ENCODE measurements around the gene RCAN2.
A peak's percentile ranks its signal among the peaks of the same experiment; 100 is the strongest.

The RCAN2 gene

GRCh38 chr6:46377209-46377608 lies 114.0 kb downstream of the RCAN2 start:
- Histone ChIP-seq H3K27me3 (ENCODE audit: control insufficient read depth in 2 of 2, insufficient read depth in 2 of 2, low read length in 2 of 2) (no peaks in the 10 kb centered on the region), H3K4me1 (ENCODE audit: control insufficient read depth in 2 of 2, insufficient read depth in 2 of 2, low read length in 2 of 2) (peaks cover 4 to 12% of the 10 kb centered on the region in 2 donors), H3K27ac (ENCODE audit: low read depth in 2 of 2, low read length in 2 of 2) (no peak overlapping the region), H3K36me3 (ENCODE audit: control insufficient read depth in 2 of 2, insufficient read depth in 2 of 2, low read length in 2 of 2) (no peaks in the 10 kb centered on the region), H3K9ac (ENCODE audit: low read depth in 1 of 2, low read length in 2 of 2) (no peak overlapping the region), H3K4me3 (ENCODE audit: low read length in 2 of 2) (no peak overlapping the region), H3K9me3 (ENCODE audit: control insufficient read depth in 2 of 2, low read length in 2 of 2) (no peaks in the 10 kb centered on the region)

- Histone ChIP-seq H3K27me3 (ENCODE audit: control insufficient read depth in 2 of 2, insufficient read depth in 2 of 2, low read length in 2 of 2) (no peaks in the 10 kb centered on the region), H3K27ac (ENCODE audit: low read depth in 2 of 2, low read length in 2 of 2) (no peak overlapping the region), H3K36me3 (ENCODE audit: control insufficient read depth in 2 of 2, insufficient read depth in 2 of 2, low read length in 2 of 2) (no peaks in the 10 kb centered on the region), H3K4me1 (ENCODE audit: control insufficient read depth in 2 of 2, insufficient read depth in 2 of 2, low read length in 2 of 2) (peaks cover 4 to 12% of the 10 kb centered on the region in 2 donors), H3K4me3 (ENCODE audit: low read length in 2 of 2) (no peak overlapping the region), H3K9me3 (ENCODE audit: control insufficient read depth in 2 of 2, low read length in 2 of 2) (no peaks in the 10 kb centered on the region), H3K9ac (ENCODE audit: low read depth in 1 of 2, low read length in 2 of 2) (no peak overlapping the region)
These were observed 114.6 kb downstream of the RCAN2 start for GRCh38 chr6:46376562-46377061.

GRCh38 chr6:46370622-46371021 lies 120.6 kb downstream of the RCAN2 start:
- H3K4me1 ChIP-seq (ENCODE audit: control insufficient read depth in 2 of 2, insufficient read depth in 2 of 2, low read length in 2 of 2): no peaks in the 10 kb centered on the region
- H3K36me3 ChIP-seq (ENCODE audit: control insufficient read depth in 2 of 2, insufficient read depth in 2 of 2, low read length in 2 of 2): no peaks in the 10 kb centered on the region
- H3K27me3 ChIP-seq (ENCODE audit: control insufficient read depth in 2 of 2, insufficient read depth in 2 of 2, low read length in 2 of 2): no peaks in the 10 kb centered on the region
- H3K9ac ChIP-seq (ENCODE audit: low read depth in 1 of 2, low read length in 2 of 2): no peak overlapping the region
- no peak overlapping the region for H3K4me3 ChIP-seq (ENCODE audit: low read length in 2 of 2)
- no peak overlapping the region for H3K27ac ChIP-seq (ENCODE audit: low read depth in 2 of 2, low read length in 2 of 2)
- no peaks in the 10 kb centered on the region for H3K9me3 ChIP-seq (ENCODE audit: control insufficient read depth in 2 of 2, low read length in 2 of 2)

GRCh38 chr6:46368169-46368536 lies 123.1 kb downstream of the RCAN2 start:
- no peaks in the 10 kb centered on the region for H3K4me1 ChIP-seq (ENCODE audit: control insufficient read depth in 2 of 2, insufficient read depth in 2 of 2, low read length in 2 of 2)
- no peaks in the 10 kb centered on the region for H3K27me3 ChIP-seq (ENCODE audit: control insufficient read depth in 2 of 2, insufficient read depth in 2 of 2, low read length in 2 of 2)
- no peak overlapping the region for H3K27ac ChIP-seq (ENCODE audit: low read depth in 2 of 2, low read length in 2 of 2)

DNA sequence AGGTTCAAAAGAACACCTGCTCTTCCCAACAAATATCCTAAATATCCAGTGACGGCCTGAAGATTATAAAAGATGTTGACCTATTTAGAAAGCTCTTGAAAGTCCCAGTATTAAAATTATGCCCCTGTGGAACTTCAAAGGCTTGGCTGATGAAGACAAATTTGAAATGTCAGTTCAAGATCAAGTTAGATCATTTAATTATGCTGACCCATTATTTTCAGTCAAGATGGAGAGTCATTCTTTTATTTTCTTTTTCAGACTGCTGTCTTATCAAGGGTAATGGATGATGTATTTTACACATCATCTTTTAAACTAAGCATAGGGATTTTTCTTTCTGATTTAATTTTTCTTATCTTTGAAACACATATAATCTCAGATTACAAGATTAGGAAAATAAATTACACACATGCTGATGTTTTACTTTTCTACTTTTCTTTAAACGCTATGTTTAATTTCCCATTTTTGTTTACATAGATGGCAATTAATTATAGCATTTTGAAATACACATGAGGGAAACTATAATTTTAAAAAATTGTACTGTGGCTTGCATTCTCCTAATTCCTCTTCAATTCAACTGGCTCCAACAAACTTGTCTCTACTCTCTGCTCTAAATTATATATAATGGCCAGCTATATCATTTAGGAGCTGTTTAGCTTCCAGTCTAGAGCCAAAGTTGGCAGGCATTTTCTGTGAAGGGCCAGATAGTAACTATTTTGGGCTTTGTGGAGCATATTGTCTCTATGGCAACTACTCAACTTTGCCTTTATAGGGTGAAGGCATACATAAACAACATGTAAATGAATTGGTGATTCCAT lies 123.7 kb downstream of the RCAN2 start:
- Histone ChIP-seq H3K27me3 (ENCODE audit: control insufficient read depth in 2 of 2, insufficient read depth in 2 of 2, low read length in 2 of 2) (no peaks in the 10 kb centered on the region), H3K9me3 (ENCODE audit: control insufficient read depth in 2 of 2, low read length in 2 of 2) (no peaks in the 10 kb centered on the region), H3K36me3 (ENCODE audit: control insufficient read depth in 2 of 2, insufficient read depth in 2 of 2, low read length in 2 of 2) (no peaks in the 10 kb centered on the region), H3K4me3 (ENCODE audit: low read length in 2 of 2) (no peak overlapping the region), H3K27ac (ENCODE audit: low read depth in 2 of 2, low read length in 2 of 2) (no peak overlapping the region), H3K4me1 (ENCODE audit: control insufficient read depth in 2 of 2, insufficient read depth in 2 of 2, low read length in 2 of 2) (no peaks in the 10 kb centered on the region), H3K9ac (ENCODE audit: low read depth in 1 of 2, low read length in 2 of 2) (no peak overlapping the region)

More at GRCh38 chr6:46368169-46368536, 123.1 kb downstream of the RCAN2 start:
- Histone ChIP-seq H3K36me3 (ENCODE audit: control insufficient read depth in 2 of 2, insufficient read depth in 2 of 2, low read length in 2 of 2) (no peaks in the 10 kb centered on the region), H3K9me3 (ENCODE audit: control insufficient read depth in 2 of 2, low read length in 2 of 2) (no peaks in the 10 kb centered on the region), H3K4me3 (ENCODE audit: low read length in 2 of 2) (no peak overlapping the region), H3K9ac (ENCODE audit: low read depth in 1 of 2, low read length in 2 of 2) (no peak overlapping the region)

DNA sequence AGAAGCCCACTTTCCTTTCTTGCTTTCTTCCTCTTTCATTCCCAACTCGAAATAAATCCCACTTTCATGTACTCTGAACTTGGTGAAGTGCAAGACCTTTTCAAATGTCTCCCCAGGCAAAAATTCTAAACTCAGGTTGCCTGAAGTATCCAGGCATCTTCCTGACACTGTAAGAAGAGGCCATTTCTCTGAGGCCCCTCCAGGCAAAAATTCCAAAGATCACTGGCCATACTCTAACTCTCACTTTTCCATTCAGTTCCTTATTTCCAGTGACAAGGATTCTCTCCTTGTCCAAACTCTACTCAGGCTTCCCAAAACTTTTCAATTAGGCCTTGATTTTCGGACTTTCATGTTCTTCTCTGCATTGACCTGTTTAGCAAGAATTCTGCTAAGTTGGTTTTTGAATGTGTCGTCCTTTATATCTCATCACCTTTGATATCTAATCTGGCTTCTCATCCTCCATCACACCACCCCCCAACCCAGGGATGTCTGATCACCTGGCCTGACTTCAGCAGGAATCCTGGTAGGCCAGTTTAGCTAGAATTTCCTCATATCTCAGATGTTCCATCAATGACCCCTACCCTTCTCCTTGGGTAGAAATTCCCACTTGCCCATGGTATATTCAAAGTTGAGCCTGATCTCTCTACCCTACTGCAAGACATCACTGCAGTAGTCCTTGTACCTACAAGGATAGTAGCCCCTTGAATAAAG lies 124.9 kb downstream of the RCAN2 start:
- no peaks in the 10 kb centered on the region for H3K4me1 ChIP-seq (ENCODE audit: control insufficient read depth in 2 of 2, insufficient read depth in 2 of 2, low read length in 2 of 2)
- H3K9me3 ChIP-seq (ENCODE audit: control insufficient read depth in 2 of 2, low read length in 2 of 2): no peaks in the 10 kb centered on the region

GRCh38 chr6:46357591-46357990 lies 133.7 kb downstream of the RCAN2 start:
- Histone ChIP-seq H3K4me1 (ENCODE audit: control insufficient read depth in 2 of 2, insufficient read depth in 2 of 2, low read length in 2 of 2) (no peaks in the 10 kb centered on the region), H3K27me3 (ENCODE audit: control insufficient read depth in 2 of 2, insufficient read depth in 2 of 2, low read length in 2 of 2) (no peaks in the 10 kb centered on the region), H3K36me3 (ENCODE audit: control insufficient read depth in 2 of 2, insufficient read depth in 2 of 2, low read length in 2 of 2) (no peaks in the 10 kb centered on the region), H3K27ac (ENCODE audit: low read depth in 2 of 2, low read length in 2 of 2) (no peak overlapping the region), H3K9me3 (ENCODE audit: control insufficient read depth in 2 of 2, low read length in 2 of 2) (no peaks in the 10 kb centered on the region), H3K4me3 (ENCODE audit: low read length in 2 of 2) (peak overlapping the region in 1 of 2 donors; percentile 34), H3K9ac (ENCODE audit: low read depth in 1 of 2, low read length in 2 of 2) (no peak overlapping the region)

More for the DNA sequence above, 124.9 kb downstream of the RCAN2 start:
- Histone ChIP-seq H3K9ac (ENCODE audit: low read depth in 1 of 2, low read length in 2 of 2) (no peak overlapping the region), H3K27me3 (ENCODE audit: control insufficient read depth in 2 of 2, insufficient read depth in 2 of 2, low read length in 2 of 2) (no peaks in the 10 kb centered on the region), H3K27ac (ENCODE audit: low read depth in 2 of 2, low read length in 2 of 2) (no peak overlapping the region), H3K36me3 (ENCODE audit: control insufficient read depth in 2 of 2, insufficient read depth in 2 of 2, low read length in 2 of 2) (no peaks in the 10 kb centered on the region), H3K4me3 (ENCODE audit: low read length in 2 of 2) (no peak overlapping the region)

GRCh38 chr6:46356543-46356942 lies 134.7 kb downstream of the RCAN2 start:
- H3K4me1 ChIP-seq (ENCODE audit: control insufficient read depth in 2 of 2, insufficient read depth in 2 of 2, low read length in 2 of 2): no peaks in the 10 kb centered on the region
- H3K27ac ChIP-seq (ENCODE audit: low read depth in 2 of 2, low read length in 2 of 2): no peak overlapping the region
- H3K9ac ChIP-seq (ENCODE audit: low read depth in 1 of 2, low read length in 2 of 2): no peak overlapping the region
- no peak overlapping the region for H3K4me3 ChIP-seq (ENCODE audit: low read length in 2 of 2)
- H3K36me3 ChIP-seq (ENCODE audit: control insufficient read depth in 2 of 2, insufficient read depth in 2 of 2, low read length in 2 of 2): no peaks in the 10 kb centered on the region
- no peaks in the 10 kb centered on the region for H3K9me3 ChIP-seq (ENCODE audit: control insufficient read depth in 2 of 2, low read length in 2 of 2)
- H3K27me3 ChIP-seq (ENCODE audit: control insufficient read depth in 2 of 2, insufficient read depth in 2 of 2, low read length in 2 of 2): no peaks in the 10 kb centered on the region

DNA sequence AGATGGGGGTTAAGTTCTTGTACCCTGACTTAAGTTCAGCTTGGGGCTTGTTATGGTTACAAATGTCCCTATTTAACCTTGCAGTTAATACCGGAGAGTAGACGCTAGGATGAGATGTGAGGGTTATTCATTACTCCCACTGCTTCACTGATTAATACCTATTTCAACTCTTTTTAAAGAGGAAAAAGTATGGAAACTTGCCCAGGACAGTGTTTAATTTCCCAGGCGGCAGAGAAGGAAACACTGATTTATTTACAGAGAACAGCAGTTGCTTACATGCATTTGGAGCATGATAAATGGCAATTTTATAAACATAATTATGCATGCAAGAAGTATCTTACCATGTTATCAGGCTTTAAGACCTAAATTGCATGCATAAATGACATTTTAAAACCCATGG lies 137.7 kb downstream of the RCAN2 start:
- Histone ChIP-seq H3K27me3 (ENCODE audit: control insufficient read depth in 2 of 2, insufficient read depth in 2 of 2, low read length in 2 of 2) (no peaks in the 10 kb centered on the region), H3K4me3 (ENCODE audit: low read length in 2 of 2) (no peak overlapping the region), H3K27ac (ENCODE audit: low read depth in 2 of 2, low read length in 2 of 2) (no peak overlapping the region), H3K9ac (ENCODE audit: low read depth in 1 of 2, low read length in 2 of 2) (no peak overlapping the region), H3K4me1 (ENCODE audit: control insufficient read depth in 2 of 2, insufficient read depth in 2 of 2, low read length in 2 of 2) (no peaks in the 10 kb centered on the region), H3K9me3 (ENCODE audit: control insufficient read depth in 2 of 2, low read length in 2 of 2) (no peaks in the 10 kb centered on the region), H3K36me3 (ENCODE audit: control insufficient read depth in 2 of 2, insufficient read depth in 2 of 2, low read length in 2 of 2) (no peaks in the 10 kb centered on the region)

DNA sequence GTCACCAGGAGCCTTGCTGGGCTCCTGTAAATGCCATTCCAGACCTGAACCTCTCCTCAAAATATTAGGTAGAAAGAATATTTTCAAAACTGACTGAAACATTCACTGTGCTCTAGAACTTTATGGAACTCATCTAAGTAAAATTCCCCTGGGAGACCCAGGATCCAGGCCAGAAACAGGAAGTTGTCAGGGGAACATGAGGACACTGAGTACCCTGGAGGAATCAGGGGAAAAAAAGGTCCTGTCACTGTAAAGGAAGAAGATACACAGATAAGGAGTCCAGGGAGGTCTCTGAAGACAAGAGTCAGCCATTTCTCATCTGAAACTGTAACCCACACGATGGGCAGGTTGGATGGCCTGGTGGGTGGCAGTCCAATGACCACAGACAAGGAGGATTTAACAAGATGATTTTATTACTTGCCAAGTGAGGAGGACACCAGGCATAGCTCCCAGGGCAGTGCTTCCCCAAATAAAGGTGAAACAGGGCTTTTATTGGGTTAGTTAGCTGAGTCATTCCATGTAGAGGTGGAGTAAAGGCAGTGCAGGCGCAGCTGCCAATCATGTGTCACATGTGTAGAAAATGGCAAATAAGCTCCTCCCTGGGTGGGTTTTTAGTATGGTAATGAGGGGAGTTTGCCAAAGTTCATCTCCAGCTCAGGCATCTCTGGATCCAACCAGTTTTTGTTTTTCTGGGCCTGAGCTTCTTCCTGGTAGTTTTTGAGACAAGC lies 138.5 kb downstream of the RCAN2 start:
- Histone ChIP-seq H3K27me3 (ENCODE audit: control insufficient read depth in 2 of 2, insufficient read depth in 2 of 2, low read length in 2 of 2) (no peaks in the 10 kb centered on the region), H3K4me3 (ENCODE audit: low read length in 2 of 2) (no peak overlapping the region), H3K36me3 (ENCODE audit: control insufficient read depth in 2 of 2, insufficient read depth in 2 of 2, low read length in 2 of 2) (no peaks in the 10 kb centered on the region), H3K9ac (ENCODE audit: low read depth in 1 of 2, low read length in 2 of 2) (no peak overlapping the region), H3K4me1 (ENCODE audit: control insufficient read depth in 2 of 2, insufficient read depth in 2 of 2, low read length in 2 of 2) (no peaks in the 10 kb centered on the region), H3K9me3 (ENCODE audit: control insufficient read depth in 2 of 2, low read length in 2 of 2) (no peaks in the 10 kb centered on the region), H3K27ac (ENCODE audit: low read depth in 2 of 2, low read length in 2 of 2) (no peak overlapping the region)

Data from mucosa of rectum (tissue), 2 donors.